ENCODE data around the gene SERGEF.

- TF ChIP-seq POLR2A (IDR thresholded peaks at IDR 0.05; ENCODE audit: low read depth, low read length) (no peak), SPI1 (IDR thresholded peaks at IDR 0.05; ENCODE audit: low read depth, low read length) (no peak), POLR2AphosphoS5 (IDR thresholded peaks at IDR 0.05; ENCODE audit: low read depth, low read length) (no peak), TAF1 (IDR thresholded peaks at IDR 0.05; ENCODE audit: low read depth, low read length) (no peak), PAX5 (IDR thresholded peaks at IDR 0.05; ENCODE audit: insufficient read depth, low read length, severe bottlenecking) (no peak), POU2F2 (IDR thresholded peaks at IDR 0.05; ENCODE audit: low read depth, low read length) (no peak)
Measured at GRCh38 chr11:17988465-17988864, 24.4 kb downstream of the SERGEF start.
